Loucy (cell line): ENCODE measurements around the gene FTSJ3.
"Not testable (repeated sequence)": the region's sequence is repeated elsewhere in the genome, so short reads cannot be mapped to it uniquely, and the experiment has no call there.

Experiments
- H2AFZ ChIP-seq: fragments of 200-600 bp; sonication (generic); 2 replicates; pipeline ENCODE4 v1.6.0; 2016; ENCODE audit warnings: antibody characterized with exemption, mild to moderate bottlenecking, low read length, moderate library complexity
- H3F3A ChIP-seq: fragments of 200-600 bp; 2 replicates; pipeline ENCODE4 v1.6.0; 2016; ENCODE audit warnings: antibody characterized with exemption, low read depth, mild to moderate bottlenecking
- H3K27me3 ChIP-seq: fragments of 200-600 bp; sonication (generic); 2 replicates; pipeline ENCODE4 v1.6.1; 2014; ENCODE audit warnings: low read length, mild to moderate bottlenecking; ENCODE audit not compliant: insufficient read depth, poor library complexity, severe bottlenecking
- H3K36me3 ChIP-seq: fragments of 200-600 bp; sonication (generic); 2 replicates; pipeline ENCODE4 v1.6.1; 2016; ENCODE audit warnings: low read length; ENCODE audit not compliant: insufficient read depth
- H3K4me1 ChIP-seq: fragments of 200-600 bp; sonication (generic); 2 replicates; pipeline ENCODE4 v1.5.1; 2014; ENCODE audit warnings: low read length, mild to moderate bottlenecking; ENCODE audit not compliant: insufficient read depth, poor library complexity, severe bottlenecking
- H3K4me2 ChIP-seq: fragments of 200-600 bp; sonication (generic); 2 replicates; pipeline ENCODE4 v1.6.0; 2014; ENCODE audit warnings: antibody characterized with exemption, low read length, low read depth, mild to moderate bottlenecking; ENCODE audit not compliant: poor library complexity, severe bottlenecking
- H3K4me3 ChIP-seq: fragments of 200-600 bp; sonication (generic); 2 replicates; pipeline ENCODE4 v1.5.1; 2014; ENCODE audit warnings: low read length, mild to moderate bottlenecking, mixed read lengths; ENCODE audit not compliant: poor library complexity, severe bottlenecking
- H3K79me2 ChIP-seq: fragments of 200-600 bp; sonication (generic); 2 replicates; pipeline ENCODE4 v1.6.1; 2014; ENCODE audit warnings: low read length; ENCODE audit not compliant: insufficient read depth
- H3K9ac ChIP-seq: fragments of 200-600 bp; sonication (generic); 2 replicates; pipeline ENCODE4 v1.6.0; 2014; ENCODE audit warnings: mild to moderate bottlenecking, low read depth, low read length, moderate library complexity; ENCODE audit not compliant: poor library complexity, severe bottlenecking
- H3K9me2 ChIP-seq: fragments of 200-600 bp; sonication (generic); replicated peaks from 2 replicates; pipeline ENCODE4 v1.6.1; 2016; ENCODE audit warnings: low read depth, low read length, mixed read lengths
- H3K9me3 ChIP-seq: fragments of 200-600 bp; sonication (generic); 2 replicates; pipeline ENCODE4 v1.6.1; 2014; ENCODE audit warnings: mild to moderate bottlenecking, antibody characterized with exemption, low read length, low read depth; ENCODE audit not compliant: insufficient read depth
- H4K20me1 ChIP-seq: fragments of 200-600 bp; sonication (generic); 2 replicates; pipeline ENCODE4 v1.6.0; 2014; ENCODE audit warnings: antibody characterized with exemption, low read length, mild to moderate bottlenecking; ENCODE audit not compliant: insufficient read depth, poor library complexity, severe bottlenecking
- CTCF ChIP-seq: fragments of 200-600 bp; sonication (generic); conservative IDR thresholded peaks from 2 replicates; pipeline ENCODE4 v1.5.1; 2014; ENCODE audit warnings: mild to moderate bottlenecking, antibody characterized with exemption, low read length
- EZH2phosphoT487 ChIP-seq: fragments of 200-600 bp; IDR thresholded peaks from 2 replicates; pipeline ENCODE4 v1.6.1; 2018; ENCODE audit warnings: antibody characterized with exemption, mild to moderate bottlenecking, moderate library complexity, borderline replicate concordance

FTSJ3 gene

GRCh38 chr17:63845509-63845908 is 18.0 kb upstream of the FTSJ3 start:
- Histone ChIP-seq H3K79me2 (peaks cover 21% of the 10 kb centered on the region), H4K20me1 (peaks cover 18% of the 10 kb centered on the region), H3K4me2 (no peak overlapping the region), H2AFZ (no peak overlapping the region), H3K9me2 (no peaks in the 10 kb centered on the region), H3K36me3 (no peaks in the 10 kb centered on the region), H3K4me1 (peaks cover 27% of the 10 kb centered on the region), H3K9me3 (no peaks in the 10 kb centered on the region), H3K27me3 (no peaks in the 10 kb centered on the region), H3F3A (peaks cover 10% of the 10 kb centered on the region), H3K4me3 (no peak overlapping the region), H3K9ac (no peak overlapping the region)
- no peak for TF ChIP-seq CTCF
- TF ChIP-seq EZH2phosphoT487, result no peak

GRCh38 chr17:63843910-63844677 is 16.6 kb upstream of the FTSJ3 start:
- peak overlapping the region; percentile 65 for H2AFZ ChIP-seq

GRCh38 chr17:63843387-63843888 is 16.0 kb upstream of the FTSJ3 start:
- Histone ChIP-seq H4K20me1 (peaks cover 38% of the 10 kb centered on the region), H3K4me1 (peaks cover 45% of the 10 kb centered on the region), H2AFZ (peak overlapping the region; percentile 65), H3K79me2 (peaks cover 42% of the 10 kb centered on the region), H3K4me2 (peak overlapping the region; percentile 90), H3K9ac (peak overlapping the region; percentile 97), H3K4me3 (peak overlapping the region; percentile 89)
- not testable (repeated sequence) for H3K27me3 ChIP-seq, H3K9me2 ChIP-seq, H3K9me3 ChIP-seq, H3F3A ChIP-seq, H3K36me3 ChIP-seq

More at GRCh38 chr17:63843910-63844677, 16.6 kb upstream of the FTSJ3 start:
- TF ChIP-seq EZH2phosphoT487 (no peak), CTCF (no peak)
- Histone ChIP-seq H3K36me3 (no peaks in the 10 kb centered on the region), H3F3A (peaks cover 10% of the 10 kb centered on the region), H3K79me2 (peaks cover 36% of the 10 kb centered on the region), H3K4me2 (peak overlapping the region; percentile 90), H3K4me3 (peak overlapping the region; percentile 89), H3K4me1 (peaks cover 39% of the 10 kb centered on the region), H3K9ac (peak overlapping the region; percentile 97), H3K9me2 (no peaks in the 10 kb centered on the region), H4K20me1 (peaks cover 32% of the 10 kb centered on the region), H3K9me3 (no peaks in the 10 kb centered on the region), H3K27me3 (no peaks in the 10 kb centered on the region)
